Activated naive CD4-positive, alpha-beta T cell treated with anti-CD3 and anti-CD28 coated beads for 36 hours (primary cell): ENCODE results near the gene ANO4. TPM values are rescaled to one million over a fixed set of nuclear protein-coding genes. Genes with fewer than 3 reads are reported as not detected.

Experiments used
- CTCF ChIA-PET: fragments of 350-600 bp; sonication (Branson Sonifier 250); formaldehyde crosslinking; loops from one replicate; lab custom pipeline; 2021; ENCODE audit warnings: antibody characterized with exemption; lab: Charles Lee
- DNase-seq: peaks from one replicate; pipeline ENCODE4 v3.0.0-alpha.2; 2020
- H3K27ac Mint-ChIP-seq: one replicate; pipeline ENCODE4 v1.8.0; 2021; ENCODE audit warnings: mild to moderate bottlenecking, mixed read lengths
- H3K27me3 Mint-ChIP-seq: one replicate; pipeline ENCODE4 v1.8.0; 2021; ENCODE audit warnings: low read depth, mixed read lengths
- H3K36me3 Mint-ChIP-seq: one replicate; pipeline ENCODE4 v1.8.0; 2021; ENCODE audit warnings: low read depth, mixed read lengths
- H3K4me1 Mint-ChIP-seq: one replicate; pipeline ENCODE4 v1.8.0; 2021; ENCODE audit warnings: low read depth, mixed read lengths
- H3K4me3 Mint-ChIP-seq: one replicate; pipeline ENCODE4 v1.8.0; 2021; ENCODE audit warnings: mild to moderate bottlenecking, moderate library complexity, mixed read lengths
- H3K9me3 Mint-ChIP-seq: one replicate; pipeline ENCODE4 v1.8.0; 2021; ENCODE audit warnings: mixed read lengths
- intact Hi-C: fragments of 100-400 bp; cut with micrococcal nuclease; formaldehyde crosslinking; loops from one replicate; pipeline ENCODE4 v1.15.1; 2023
- total RNA-seq, 2 experiments: library from RNA; stranded (reverse); gene quantifications; one replicate each; pipeline ENCODE4 v1.2.3, GENCODE V29; 2021

ANO4 gene
- total RNA-seq, 2 experiments from 2014 or later = not detected

DNA sequence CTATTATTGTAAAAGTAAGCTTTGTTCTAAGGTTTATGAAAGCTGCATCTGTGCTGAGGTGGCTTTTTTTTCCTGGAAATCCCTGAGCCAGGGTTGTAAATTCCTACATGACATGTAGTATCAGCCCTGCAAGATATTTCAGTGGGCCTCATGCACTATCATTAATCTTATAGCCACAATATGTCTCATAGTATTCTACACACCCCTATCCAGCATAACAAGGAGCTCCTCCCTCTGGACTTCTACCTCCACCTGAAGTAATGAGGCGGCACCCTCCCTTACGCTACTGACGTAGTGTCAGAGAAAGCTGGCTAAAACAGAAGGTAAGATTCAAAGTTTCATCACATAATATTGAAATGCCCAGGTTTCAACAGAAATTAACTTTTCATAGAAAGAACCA, 380.0 kb downstream of the ANO4 start:
- Mint-ChIP-seq H3K4me1 (no peaks in the 10 kb centered on the region), H3K36me3 (no peaks in the 10 kb centered on the region), H3K9me3 (peaks cover 5% of the 10 kb centered on the region), H3K27me3 (no peaks in the 10 kb centered on the region), H3K27ac (no peak overlapping the region), H3K4me3 (no peak overlapping the region)
- intact Hi-C loops = no loop called here
- CTCF ChIA-PET = no interaction called here
- no peak for DNase-seq

Other genes starting within 250 kb of the ANO4 start
- 1 to 10 TPM; 4.7 to 5.5 TPM for gene GAS2L3, start 221.1 kb upstream of the ANO4 start, total RNA-seq